Measurements from ENCODE around the gene VPS13D.

DNA sequence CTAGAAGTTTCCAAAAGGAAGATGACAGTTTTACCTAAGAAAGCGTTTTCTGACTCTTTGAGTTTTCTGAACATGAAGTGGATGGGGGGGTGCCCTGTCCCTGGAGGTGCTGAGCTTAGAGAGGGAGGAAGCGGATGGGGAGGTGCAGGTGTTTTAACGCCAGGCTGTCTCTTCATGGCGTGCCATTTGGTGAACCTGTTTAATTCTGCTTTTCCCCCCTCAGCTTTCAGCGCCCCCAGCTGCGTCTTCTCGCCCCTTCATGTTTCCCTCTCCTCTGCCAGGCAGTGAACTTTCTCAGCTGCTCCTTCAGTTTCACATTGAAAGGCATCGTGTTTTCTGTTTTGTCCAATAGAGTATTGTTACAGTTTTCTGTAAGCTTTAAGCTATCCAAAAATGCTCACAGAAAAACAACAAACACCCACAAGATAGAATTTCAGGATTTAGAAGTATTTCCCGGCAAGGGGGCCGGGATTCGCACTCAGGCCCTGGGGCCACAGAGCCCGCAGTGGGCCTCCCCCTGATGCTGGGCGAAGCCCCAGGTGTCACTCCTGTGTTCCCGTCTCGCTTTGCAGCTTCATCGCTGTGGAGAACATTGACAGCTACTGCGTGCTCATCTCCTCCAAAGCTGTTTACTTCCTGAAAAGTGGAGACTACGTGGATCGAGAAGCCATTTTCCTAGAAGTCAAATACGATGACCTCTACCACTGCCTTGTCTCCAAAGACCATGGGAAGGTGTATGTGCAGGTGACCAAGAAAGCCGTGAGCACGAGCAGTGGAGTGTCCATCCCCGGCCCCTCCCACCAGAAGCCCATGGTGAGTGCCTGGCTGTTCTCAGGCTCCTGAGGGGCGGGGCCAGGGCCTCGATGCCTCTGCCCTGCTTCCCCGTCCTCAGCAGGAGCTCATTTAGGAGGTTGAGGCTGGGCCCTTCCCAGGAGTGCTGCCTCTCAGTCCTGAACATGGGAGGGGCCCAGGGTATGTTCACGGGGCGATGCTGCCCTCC, 276.8 kb downstream of the VPS13D start:
- TF ChIP-seq, protein P1, sequence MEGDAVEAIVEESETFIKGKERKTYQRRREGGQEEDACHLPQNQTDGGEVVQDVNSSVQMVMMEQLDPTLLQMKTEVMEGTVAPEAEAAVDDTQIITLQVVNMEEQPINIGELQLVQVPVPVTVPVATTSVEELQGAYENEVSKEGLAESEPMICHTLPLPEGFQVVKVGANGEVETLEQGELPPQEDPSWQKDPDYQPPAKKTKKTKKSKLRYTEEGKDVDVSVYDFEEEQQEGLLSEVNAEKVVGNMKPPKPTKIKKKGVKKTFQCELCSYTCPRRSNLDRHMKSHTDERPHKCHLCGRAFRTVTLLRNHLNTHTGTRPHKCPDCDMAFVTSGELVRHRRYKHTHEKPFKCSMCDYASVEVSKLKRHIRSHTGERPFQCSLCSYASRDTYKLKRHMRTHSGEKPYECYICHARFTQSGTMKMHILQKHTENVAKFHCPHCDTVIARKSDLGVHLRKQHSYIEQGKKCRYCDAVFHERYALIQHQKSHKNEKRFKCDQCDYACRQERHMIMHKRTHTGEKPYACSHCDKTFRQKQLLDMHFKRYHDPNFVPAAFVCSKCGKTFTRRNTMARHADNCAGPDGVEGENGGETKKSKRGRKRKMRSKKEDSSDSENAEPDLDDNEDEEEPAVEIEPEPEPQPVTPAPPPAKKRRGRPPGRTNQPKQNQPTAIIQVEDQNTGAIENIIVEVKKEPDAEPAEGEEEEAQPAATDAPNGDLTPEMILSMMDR (IDR thresholded peaks at IDR 0.05): no peak
- TF ChIP-seq SIN3A (IDR thresholded peaks at IDR 0.05; ENCODE audit: borderline replicate concordance, insufficient read depth, low read depth, low read length) (no peak), POLR2AphosphoS5 (IDR thresholded peaks at IDR 0.05; ENCODE audit: low read depth, low read length) (no peak), TCF7L2 (IDR thresholded peaks at IDR 0.05; ENCODE audit: low read depth, low read length) (no peak)
- TF ChIP-seq, protein P2, sequence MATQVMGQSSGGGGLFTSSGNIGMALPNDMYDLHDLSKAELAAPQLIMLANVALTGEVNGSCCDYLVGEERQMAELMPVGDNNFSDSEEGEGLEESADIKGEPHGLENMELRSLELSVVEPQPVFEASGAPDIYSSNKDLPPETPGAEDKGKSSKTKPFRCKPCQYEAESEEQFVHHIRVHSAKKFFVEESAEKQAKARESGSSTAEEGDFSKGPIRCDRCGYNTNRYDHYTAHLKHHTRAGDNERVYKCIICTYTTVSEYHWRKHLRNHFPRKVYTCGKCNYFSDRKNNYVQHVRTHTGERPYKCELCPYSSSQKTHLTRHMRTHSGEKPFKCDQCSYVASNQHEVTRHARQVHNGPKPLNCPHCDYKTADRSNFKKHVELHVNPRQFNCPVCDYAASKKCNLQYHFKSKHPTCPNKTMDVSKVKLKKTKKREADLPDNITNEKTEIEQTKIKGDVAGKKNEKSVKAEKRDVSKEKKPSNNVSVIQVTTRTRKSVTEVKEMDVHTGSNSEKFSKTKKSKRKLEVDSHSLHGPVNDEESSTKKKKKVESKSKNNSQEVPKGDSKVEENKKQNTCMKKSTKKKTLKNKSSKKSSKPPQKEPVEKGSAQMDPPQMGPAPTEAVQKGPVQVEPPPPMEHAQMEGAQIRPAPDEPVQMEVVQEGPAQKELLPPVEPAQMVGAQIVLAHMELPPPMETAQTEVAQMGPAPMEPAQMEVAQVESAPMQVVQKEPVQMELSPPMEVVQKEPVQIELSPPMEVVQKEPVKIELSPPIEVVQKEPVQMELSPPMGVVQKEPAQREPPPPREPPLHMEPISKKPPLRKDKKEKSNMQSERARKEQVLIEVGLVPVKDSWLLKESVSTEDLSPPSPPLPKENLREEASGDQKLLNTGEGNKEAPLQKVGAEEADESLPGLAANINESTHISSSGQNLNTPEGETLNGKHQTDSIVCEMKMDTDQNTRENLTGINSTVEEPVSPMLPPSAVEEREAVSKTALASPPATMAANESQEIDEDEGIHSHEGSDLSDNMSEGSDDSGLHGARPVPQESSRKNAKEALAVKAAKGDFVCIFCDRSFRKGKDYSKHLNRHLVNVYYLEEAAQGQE (IDR thresholded peaks at IDR 0.05; ENCODE audit: insufficient read depth in 1 of 2, low read depth in 2 of 2, low read length in 1 of 2): no peak

Measured in Panc1 (cell line).